Erythroblast (primary cell): Measurements from ENCODE around the gene ANKRD34A.

Experiments
- GATA1 ChIP-seq: IDR thresholded peaks from 2 replicates; pipeline ENCODE4 v1.6.1; 2011; ENCODE audit warnings: low read depth, mild to moderate bottlenecking, control low read depth, low read length, moderate library complexity
- POLR2A ChIP-seq: IDR thresholded peaks from 2 replicates; pipeline ENCODE4 v1.6.1; 2011; ENCODE audit warnings: mild to moderate bottlenecking, low read length

DNA sequence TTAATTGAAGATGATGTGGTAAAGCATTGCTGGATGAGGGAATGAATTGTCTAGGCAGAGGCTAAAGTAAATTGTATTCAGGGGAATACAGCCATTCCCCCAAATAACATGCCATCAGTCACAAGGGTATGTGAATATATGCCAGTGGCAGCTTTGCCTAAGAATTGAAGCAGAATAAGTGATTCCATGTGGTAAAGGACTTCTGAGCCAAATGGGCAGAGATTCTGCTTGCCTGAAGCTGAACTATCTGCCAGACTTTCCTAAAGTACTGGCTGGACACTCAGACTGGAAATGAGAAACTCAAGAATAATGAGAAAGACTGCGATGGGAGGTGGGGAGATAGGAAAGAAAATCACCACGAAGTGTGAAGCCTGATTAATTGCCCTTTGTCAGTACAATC is 8.9 kb downstream of the ANKRD34A start:
- no peak for TF ChIP-seq POLR2A
- no peak for TF ChIP-seq GATA1
